CD4-positive, alpha-beta T cell (primary cell): ENCODE data around the gene PPP1R13B. TPM values are rescaled to one million over a fixed set of nuclear protein-coding genes. Genes with fewer than 3 reads are reported as not detected.

Experiments
- ATAC-seq: fragments of 200-7000 bp; cut with Tn5 transposase; one replicate; pipeline ENCODE4 v1.10.0; 2022; ENCODE audit warnings: mild to moderate bottlenecking; ENCODE audit not compliant: poor library complexity
- CTCF ChIA-PET: fragments of 350-600 bp; sonication (Branson Sonifier 250); formaldehyde crosslinking; loops from one replicate; lab custom pipeline; 2021; ENCODE audit warnings: antibody characterized with exemption, inconsistent platforms; lab: Charles Lee
- POLR2A ChIA-PET: fragments of 350-600 bp; sonication (Branson Sonifier 250); formaldehyde crosslinking; loops from one replicate; lab custom pipeline; 2021; ENCODE audit warnings: antibody characterized with exemption, inconsistent platforms; lab: Charles Lee
- DNase-seq, 14 experiments: peaks; one replicate each; pipeline ENCODE4 v3.0.0-alpha.2; 2013 to 2020; ENCODE audit warnings: mixed read lengths in 2 of 14
- H3K27ac ChIP-seq, 2 donors: one replicate each; pipeline versions ENCODE4 v1.5.1 to v1.7.0; 2013; ENCODE audit warnings: low read length in 2 of 2, low read depth in 1 of 2, mild to moderate bottlenecking in 1 of 2
- H3K27me3 ChIP-seq, 2 experiments: 1 replicate in 1 of 2; 2 replicates in 1 of 2; pipeline versions ENCODE4 v1.6.1 to v1.7.0; 2013; ENCODE audit warnings: low read length in 2 of 2, control low read depth in 1 of 2, mild to moderate bottlenecking in 1 of 2, moderate library complexity in 1 of 2; ENCODE audit not compliant: insufficient read depth in 2 of 2, control insufficient read depth in 1 of 2
- H3K36me3 ChIP-seq: one replicate; pipeline ENCODE4 v1.6.1; 2013; ENCODE audit warnings: low read length, control low read depth; ENCODE audit not compliant: insufficient read depth
- H3K4me1 ChIP-seq: one replicate; pipeline ENCODE4 v1.6.1; 2013; ENCODE audit warnings: low read length, control low read depth; ENCODE audit not compliant: insufficient read depth
- H3K4me3 ChIP-seq: one replicate; pipeline ENCODE4 v1.5.1; 2013; ENCODE audit warnings: mild to moderate bottlenecking, low read length, moderate library complexity
- H3K9me3 ChIP-seq, 2 experiments: 1 replicate in 1 of 2; 2 replicates in 1 of 2; pipeline versions ENCODE4 v1.6.1 to v1.7.0; 2013; ENCODE audit warnings: low read length in 2 of 2, mild to moderate bottlenecking in 2 of 2, control low read depth in 1 of 2, moderate library complexity in 1 of 2; ENCODE audit not compliant: control insufficient read depth in 1 of 2, insufficient read depth in 1 of 2
- H3K27ac Mint-ChIP-seq: one replicate; pipeline ENCODE4 v1.8.0; 2020; ENCODE audit warnings: mixed read lengths
- H3K27me3 Mint-ChIP-seq: one replicate; pipeline ENCODE4 v1.8.0; 2021; ENCODE audit warnings: mixed read lengths
- H3K36me3 Mint-ChIP-seq: one replicate; pipeline ENCODE4 v1.8.0; 2021; ENCODE audit warnings: low read depth, mixed read lengths
- H3K4me1 Mint-ChIP-seq: one replicate; pipeline ENCODE4 v1.8.0; 2021; ENCODE audit warnings: low read depth, mixed read lengths
- H3K4me3 Mint-ChIP-seq: one replicate; pipeline ENCODE4 v1.8.0; 2020; ENCODE audit warnings: mild to moderate bottlenecking, mixed read lengths
- H3K9me3 Mint-ChIP-seq: one replicate; pipeline ENCODE4 v1.8.0; 2020; ENCODE audit warnings: mixed read lengths
- CTCF ChIP-seq: fragments of 200-600 bp; IDR thresholded peaks from one replicate; pipeline ENCODE4 v1.8.0; 2022; ENCODE audit warnings: antibody characterized with exemption, mild to moderate bottlenecking
- intact Hi-C, 2 experiments: fragments of 100-400 bp; cut with DNase I in 1 of 2; cut with micrococcal nuclease in 1 of 2; formaldehyde crosslinking; loops; one replicate each; pipeline versions ENCODE4 v1.15.1 to v1.9.0; 2023 to 2025; cut with DNase I, micrococcal nuclease
- total RNA-seq, 174 experiments: library from RNA in 2 of 174; stranded (reverse) in 2 of 174; gene quantifications; one replicate each; pipeline ENCODE4 v1.2.3 and lab custom pipeline; 2021 to 2026

The PPP1R13B gene
- total RNA-seq, 2 experiments from 2014 or later, result 14.3 to 14.4 TPM

GRCh38 chr14:103875010-103875409, 27.6 kb upstream of the PPP1R13B start:
- H3K36me3 ChIP-seq, result no peaks in the 10 kb centered on the region
- no peak overlapping the region for H3K4me3 Mint-ChIP-seq
- ChIA-PET POLR2A (no interaction called here), CTCF (no interaction called here)
- no peaks in the 10 kb centered on the region for H3K27me3 Mint-ChIP-seq
- no peaks in the 10 kb centered on the region for H3K36me3 Mint-ChIP-seq
- TF ChIP-seq CTCF, result no peak
- intact Hi-C loops, result no loop called here
- no peak overlapping the region for H3K27ac ChIP-seq
- no peaks in the 10 kb centered on the region for H3K9me3 ChIP-seq
- H3K4me3 ChIP-seq, result no peak overlapping the region
- DNase-seq (no peak), ATAC-seq (no peak)
- peaks cover 27% of the 10 kb centered on the region for H3K4me1 ChIP-seq
- H3K4me1 Mint-ChIP-seq, result peaks cover 24% of the 10 kb centered on the region
- H3K27me3 ChIP-seq, result no peaks in the 10 kb centered on the region
- no peaks in the 10 kb centered on the region for H3K9me3 Mint-ChIP-seq
- H3K27ac Mint-ChIP-seq, result no peak overlapping the region

- H3K27me3 ChIP-seq, result no peaks in the 10 kb centered on the region
- peak overlapping the region in 1 of 2 donors; percentile 52 for H3K27ac ChIP-seq
- peaks cover 20% of the 10 kb centered on the region for H3K4me1 ChIP-seq
- no peak for TF ChIP-seq CTCF
- DNase-seq (peak in 4 of 14 experiments; percentile 3 to 63 (median 32)), ATAC-seq (peak; percentile 47)
- ChIA-PET CTCF (interaction anchor here (1.1 to 1.2 kb wide), 2 partner anchors 28 to 205 kb away, joined by 3 to 8 read pairs; no protein-coding TSS in a partner anchor), POLR2A (no interaction called here)
- H3K4me3 ChIP-seq, result peak overlapping the region; percentile 70
- H3K36me3 ChIP-seq, result no peaks in the 10 kb centered on the region
- Mint-ChIP-seq H3K9me3 (no peaks in the 10 kb centered on the region), H3K27me3 (no peaks in the 10 kb centered on the region), H3K4me1 (peaks cover 16% of the 10 kb centered on the region), H3K27ac (peak overlapping the region; percentile 84), H3K4me3 (peak overlapping the region; percentile 90), H3K36me3 (no peaks in the 10 kb centered on the region)
- intact Hi-C loops, result loop anchor here in 1 of 2 experiments (1.0 kb wide), 1 partner anchor 25 kb away; the partner anchor contains the start of gene PPP1R13B
- no peaks in the 10 kb centered on the region for H3K9me3 ChIP-seq
Observed at GRCh38 chr14:103872481-103873113, 25.2 kb upstream of the PPP1R13B start.

- Histone ChIP-seq H3K4me3 (peak overlapping the region; percentile 70), H3K27ac (peak overlapping the region in 1 of 2 donors; percentile 52), H3K27me3 (no peaks in the 10 kb centered on the region), H3K4me1 (peaks cover 20% of the 10 kb centered on the region), H3K36me3 (no peaks in the 10 kb centered on the region), H3K9me3 (no peaks in the 10 kb centered on the region)
- Mint-ChIP-seq H3K36me3 (no peaks in the 10 kb centered on the region), H3K27me3 (no peaks in the 10 kb centered on the region), H3K27ac (peak overlapping the region; percentile 84), H3K4me1 (peaks cover 16% of the 10 kb centered on the region), H3K4me3 (peak overlapping the region; percentile 90), H3K9me3 (no peaks in the 10 kb centered on the region)
- no peak for TF ChIP-seq CTCF
- intact Hi-C loops, result loop anchor here in 1 of 2 experiments (1.0 to 2.0 kb wide), 2 partner anchors 25 to 49 kb away; partner anchors contain the start of gene PPP1R13B
- CTCF ChIA-PET, result interaction anchor here (1.1 to 1.2 kb wide), 2 partner anchors 29 to 206 kb away, joined by 3 to 8 read pairs; no protein-coding TSS in a partner anchor
- peak; percentile 50 to 86 (median 72) for DNase-seq
- POLR2A ChIA-PET, result no interaction called here
- peak; percentile 82 for ATAC-seq
Observed at GRCh38 chr14:103871596-103872480, 24.5 kb upstream of the PPP1R13B start.
